Stimulated activated CD4-positive, alpha-beta T cell treated with anti-CD3 and anti-CD28 coated beads, TNF-alpha, amount 100 ng/mL, for 24 hours (primary cell): ENCODE data around the gene PIP4K2A.
"Not testable (repeated sequence)": the region's sequence is repeated elsewhere in the genome, so short reads cannot be mapped to it uniquely, and the experiment has no call there.

ENCODE experiments used
- DNase-seq, 3 experiments: peaks; one replicate each; pipeline ENCODE4 v3.0.0-alpha.2; 2020; ENCODE audit warnings: low read depth in 3 of 3

The PIP4K2A gene

DNA sequence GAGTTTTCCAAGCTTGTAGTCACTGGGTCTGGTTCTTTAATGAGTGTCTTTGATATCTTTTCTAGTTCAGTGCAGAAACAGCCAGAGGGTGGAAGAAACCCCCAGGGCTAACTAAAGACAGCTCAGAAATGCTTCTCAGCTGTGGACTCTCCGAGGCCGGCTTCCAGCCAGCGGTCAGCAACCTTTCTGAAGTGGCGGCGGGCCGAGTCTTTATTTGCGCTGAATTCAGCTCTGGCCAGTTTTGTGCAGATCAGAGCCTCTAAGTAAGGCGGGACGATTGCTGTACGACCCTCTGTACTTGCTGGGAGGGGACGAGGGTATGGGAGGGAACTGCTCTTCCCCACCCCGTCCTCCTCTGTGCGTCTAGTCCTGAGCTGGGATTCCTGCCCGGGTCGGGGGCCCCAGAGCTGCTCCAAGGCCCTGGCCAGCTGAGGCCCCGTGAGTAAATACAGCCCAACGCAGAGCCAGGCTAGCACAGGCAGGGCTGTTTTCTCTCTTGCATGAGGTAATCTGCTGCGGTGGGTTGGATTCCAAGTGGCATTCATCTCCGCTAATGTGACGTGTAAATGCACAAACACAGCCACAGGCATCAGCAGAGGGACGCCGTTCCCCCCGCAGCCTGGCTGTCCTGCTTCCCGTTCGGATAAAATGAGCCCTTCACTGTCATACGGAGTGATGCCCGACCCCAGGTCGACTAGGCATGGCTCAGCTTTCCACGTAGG, 159.8 kb downstream of the PIP4K2A start:
- no peak for DNase-seq

DNA sequence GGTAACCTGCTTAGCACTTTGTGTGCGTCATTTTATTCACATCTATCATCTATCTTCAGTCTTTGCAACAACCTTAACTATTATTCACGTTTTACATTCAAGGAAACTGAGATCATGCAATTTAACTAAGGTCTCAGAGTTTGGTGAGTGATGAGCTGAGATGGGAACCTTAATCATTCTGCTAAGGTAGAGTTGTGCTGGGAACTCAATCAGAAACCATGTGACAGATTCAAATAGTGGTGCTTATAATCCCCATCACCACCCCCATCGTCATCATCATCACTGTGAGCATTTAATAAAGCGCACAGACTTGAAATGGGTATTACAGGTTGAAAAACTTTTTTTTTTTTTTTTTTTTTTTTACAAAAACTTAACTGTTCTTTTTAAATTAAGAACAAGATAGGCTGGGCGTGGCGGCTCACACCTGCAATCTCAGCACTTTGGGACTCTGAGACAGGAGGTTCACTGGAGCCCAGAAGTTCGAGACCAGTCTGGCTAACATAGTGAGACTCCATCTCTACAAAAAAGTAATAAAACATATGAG, 160.9 kb downstream of the PIP4K2A start:
- no peak for DNase-seq

DNA sequence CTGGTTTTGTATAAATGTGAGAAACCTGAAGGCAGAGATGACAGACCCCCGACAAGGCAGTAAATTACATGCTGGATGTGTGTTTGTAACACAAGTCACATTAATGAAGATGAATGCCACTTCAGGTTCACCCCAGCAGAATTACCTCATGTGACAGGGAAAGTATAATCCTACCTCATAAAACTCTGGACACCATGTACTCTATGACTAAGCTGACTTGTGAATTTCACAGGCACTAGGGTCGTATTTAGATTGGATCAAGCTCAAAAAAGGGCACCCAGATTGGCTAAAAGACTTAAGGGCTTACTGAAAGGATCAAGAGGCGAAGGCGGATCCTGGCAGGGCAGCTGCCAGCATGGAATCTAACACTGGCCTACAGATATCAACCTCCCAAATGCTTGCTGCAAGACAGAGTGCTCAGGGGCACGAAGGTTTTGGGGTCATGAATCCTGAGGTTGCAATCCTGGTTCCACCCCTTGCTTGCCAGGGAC, 161.4 kb downstream of the PIP4K2A start:
- DNase-seq: no peak

DNA sequence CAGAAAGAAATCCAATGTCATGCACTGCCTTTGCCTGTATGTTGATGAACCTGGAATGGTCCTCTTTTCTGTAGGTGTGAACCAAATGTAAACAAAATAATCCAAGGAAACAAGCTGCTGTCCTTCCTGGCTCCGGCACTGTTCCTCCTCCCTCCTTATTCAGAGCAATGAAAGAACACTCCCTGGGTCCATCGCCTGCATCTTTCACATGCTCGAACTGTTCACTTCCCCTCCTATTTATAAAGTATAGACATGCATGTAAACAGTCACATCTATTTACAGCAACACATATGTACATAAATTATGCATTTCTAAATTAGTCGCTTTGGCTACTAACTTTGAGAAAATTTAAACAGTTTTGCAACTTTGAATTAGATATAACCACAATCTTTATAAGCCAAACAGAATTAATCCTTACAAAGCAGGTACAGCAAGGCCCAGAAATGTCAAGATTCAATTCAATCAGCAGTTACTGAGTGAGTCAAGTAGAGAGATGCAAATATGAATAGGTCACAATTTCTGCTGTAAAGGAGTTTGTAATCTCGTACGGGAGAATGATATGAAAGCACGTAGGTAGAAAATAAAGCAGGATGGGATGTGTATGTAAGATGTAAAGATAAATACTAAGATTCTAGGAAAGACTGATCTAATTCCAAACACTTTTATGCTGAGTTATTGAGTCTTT, 162.6 kb downstream of the PIP4K2A start:
- no peak for DNase-seq

DNA sequence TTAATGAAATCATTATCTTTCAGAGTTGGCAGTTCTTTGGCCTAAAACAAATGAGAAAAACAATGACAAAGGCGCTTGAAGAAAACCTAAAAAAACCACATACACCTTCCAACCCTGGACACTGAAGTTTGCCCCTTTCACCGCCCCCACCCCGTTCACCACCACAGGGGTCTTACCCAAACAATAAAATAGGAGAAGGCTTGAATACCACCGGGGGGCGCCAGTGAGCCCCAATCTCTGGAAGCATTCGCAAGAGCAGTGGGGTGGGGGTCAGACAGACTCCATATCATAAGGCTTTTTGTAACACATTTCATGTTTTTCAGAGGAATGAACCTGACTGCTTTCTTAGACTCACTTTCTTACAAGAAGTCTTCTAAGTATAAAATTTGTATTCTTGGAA, 163.6 kb downstream of the PIP4K2A start:
- DNase-seq: peak; percentile 22 to 59 (median 34)

DNA sequence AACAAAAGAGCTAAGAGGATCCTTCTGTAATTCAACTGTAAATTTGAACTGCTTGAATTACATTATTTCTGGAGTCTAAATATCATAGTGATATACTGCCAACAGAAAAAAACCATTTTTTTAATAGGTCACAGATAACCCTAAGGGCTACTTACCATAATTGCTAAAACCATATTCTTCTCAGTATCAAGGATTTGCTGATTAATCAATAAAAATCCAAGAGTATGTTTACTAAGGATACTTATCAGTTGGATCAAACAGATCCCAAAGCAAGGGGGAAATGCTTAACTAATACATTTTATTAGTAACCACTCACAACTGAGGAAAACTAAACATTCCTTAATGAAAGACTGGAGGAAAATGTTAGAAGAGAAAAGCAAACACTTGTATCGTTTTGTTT, 166.0 kb downstream of the PIP4K2A start:
- DNase-seq: no peak

DNA sequence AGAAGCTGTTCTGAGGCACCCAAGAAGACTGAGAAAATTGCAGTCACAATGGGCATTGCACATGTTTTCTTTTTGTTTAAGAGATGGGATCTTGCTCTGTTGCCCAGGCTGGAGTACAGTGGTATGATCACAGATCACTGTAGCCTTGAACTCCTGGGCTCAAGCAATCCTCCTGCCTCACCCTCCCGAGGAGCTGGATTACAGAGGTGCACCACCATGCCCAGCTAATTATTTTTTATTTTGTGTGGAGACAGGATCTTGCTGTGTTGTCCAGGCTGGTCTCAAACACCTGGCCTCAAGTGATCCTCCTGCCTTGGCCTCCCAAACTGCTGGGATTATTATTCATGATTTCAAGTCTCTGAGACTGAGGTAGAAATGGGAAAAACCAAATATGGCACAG, 168.7 kb downstream of the PIP4K2A start:
- no peak for DNase-seq

DNA sequence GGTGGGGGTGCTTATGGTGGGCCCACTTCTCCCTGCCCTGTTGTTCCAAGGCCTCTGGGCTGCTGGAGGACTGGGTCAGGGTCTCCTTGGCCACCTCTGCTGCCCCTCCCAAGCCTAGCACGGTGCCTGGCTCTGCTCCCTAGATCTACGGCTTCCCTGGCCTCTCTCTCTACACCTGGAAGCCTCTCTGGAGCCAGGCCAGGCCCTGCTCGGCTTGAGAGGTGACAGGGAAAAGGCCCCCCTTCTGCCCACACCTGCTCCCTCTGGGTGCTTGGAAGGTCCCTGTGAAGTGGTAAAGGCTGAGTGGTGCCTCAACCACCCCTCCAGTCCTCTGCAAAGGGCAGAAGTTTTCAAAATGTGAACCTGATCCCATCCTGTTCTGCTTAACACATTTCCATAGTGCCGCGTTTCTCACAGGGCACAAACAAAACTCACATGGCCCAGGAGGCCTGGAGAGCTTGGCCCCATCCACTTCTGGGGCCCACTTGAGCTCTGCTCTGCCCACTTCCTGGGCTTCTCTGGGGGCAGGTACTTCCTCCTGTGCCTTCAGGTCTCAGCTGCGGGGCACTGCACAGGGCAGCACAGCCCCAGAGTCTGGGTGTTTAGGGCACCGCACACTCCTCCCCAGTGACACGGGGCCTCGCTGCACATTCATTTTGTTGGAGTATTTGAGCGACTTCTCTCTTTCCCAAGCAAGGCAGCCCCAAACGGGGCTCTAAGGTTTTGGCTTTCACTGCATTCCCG, 169.9 kb downstream of the PIP4K2A start:
- no peak for DNase-seq

DNA sequence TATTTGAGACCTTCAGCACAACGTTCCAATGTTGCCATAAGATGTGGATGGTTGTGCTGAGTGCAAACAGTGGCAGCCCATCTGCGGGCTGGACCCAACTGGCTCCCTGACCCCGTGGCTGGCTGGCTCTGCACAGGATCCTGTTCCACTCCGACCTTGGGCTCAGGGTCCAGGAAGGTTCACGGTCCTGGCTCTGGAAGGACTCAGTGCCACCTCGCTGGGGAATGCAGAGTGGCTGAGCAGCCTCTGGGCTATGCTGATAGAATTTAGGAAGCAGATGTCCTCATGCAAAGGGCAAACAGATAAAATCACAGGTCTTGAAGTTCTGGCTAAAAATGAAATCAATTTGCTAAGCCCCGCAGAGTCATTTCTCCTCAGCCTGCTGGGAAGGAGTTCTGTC, 171.6 kb downstream of the PIP4K2A start:
- DNase-seq: no peak

DNA sequence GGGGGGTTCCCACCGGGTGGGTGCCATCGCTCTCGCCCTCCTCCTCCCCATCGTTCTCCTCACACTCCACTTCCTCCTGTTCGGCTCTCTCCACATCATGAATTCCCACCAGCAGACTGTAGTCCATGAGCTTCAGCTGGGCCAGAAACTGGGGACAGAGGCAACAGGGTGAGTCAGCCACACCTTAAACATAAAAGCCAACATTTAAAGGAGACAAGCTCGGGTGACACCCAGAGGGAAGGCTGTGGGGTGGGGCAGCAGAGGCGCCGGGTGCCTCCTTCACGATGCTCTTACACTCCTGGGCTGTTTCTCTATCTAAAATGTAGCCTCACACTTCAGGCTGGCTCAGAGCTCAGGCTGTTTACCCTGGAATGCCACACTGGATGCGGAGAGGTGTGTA, 172.5 kb downstream of the PIP4K2A start:
- no peak for DNase-seq

DNA sequence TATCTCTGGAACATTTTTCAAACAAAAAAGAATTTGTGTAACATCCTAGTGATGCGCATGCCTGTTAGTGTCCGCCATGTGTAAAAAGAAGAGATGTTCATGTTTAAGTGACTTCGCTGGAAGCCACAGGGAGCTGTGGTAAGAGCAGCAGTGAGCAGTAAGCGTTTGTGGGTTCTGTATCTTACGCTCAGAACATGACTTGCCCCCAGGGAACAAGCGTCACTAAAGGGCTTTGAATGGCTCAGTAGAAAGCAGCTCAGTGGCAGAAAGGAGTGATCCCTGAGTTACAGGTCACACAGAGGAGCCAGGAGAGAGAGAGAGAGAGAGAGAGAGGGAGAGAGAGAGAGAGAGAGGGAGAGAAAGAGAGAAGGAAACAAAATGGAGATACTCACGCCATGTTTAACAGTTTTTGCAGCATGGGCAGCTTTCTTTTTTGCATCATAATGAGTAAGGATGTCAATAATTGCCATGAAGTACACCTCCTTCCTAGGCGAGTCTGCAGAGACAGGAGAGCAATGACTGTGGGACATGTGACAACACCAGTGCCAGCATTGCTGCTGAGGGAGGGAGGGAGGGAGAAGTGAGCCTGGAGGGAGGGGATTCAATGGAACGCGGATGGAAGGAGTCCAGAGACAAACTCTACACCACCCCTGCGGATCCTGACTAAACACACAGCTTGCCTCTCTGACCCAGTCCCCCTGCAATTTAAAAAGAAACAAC, 174.6 kb downstream of the PIP4K2A start:
- no peak for DNase-seq

DNA sequence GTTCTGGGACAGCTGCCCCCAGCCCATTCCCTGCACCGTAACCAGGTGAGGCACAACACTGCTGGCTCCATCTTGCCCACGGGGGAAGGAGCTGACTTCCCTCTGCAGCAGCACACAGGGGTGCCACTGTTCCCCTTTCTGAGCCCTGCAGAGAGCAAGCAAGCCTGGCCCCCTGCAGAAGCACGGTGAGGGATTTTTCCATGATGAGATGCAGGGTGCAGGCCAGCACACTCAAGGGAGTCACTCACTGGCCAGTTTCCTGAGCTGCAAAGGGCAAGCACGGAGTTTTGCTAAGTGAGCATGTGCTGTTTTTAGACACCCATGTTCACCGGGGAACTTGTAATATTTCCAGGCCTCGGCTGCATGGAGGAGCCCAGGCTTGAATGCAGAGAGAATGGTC, 176.6 kb downstream of the PIP4K2A start:
- DNase-seq: no peak

DNA sequence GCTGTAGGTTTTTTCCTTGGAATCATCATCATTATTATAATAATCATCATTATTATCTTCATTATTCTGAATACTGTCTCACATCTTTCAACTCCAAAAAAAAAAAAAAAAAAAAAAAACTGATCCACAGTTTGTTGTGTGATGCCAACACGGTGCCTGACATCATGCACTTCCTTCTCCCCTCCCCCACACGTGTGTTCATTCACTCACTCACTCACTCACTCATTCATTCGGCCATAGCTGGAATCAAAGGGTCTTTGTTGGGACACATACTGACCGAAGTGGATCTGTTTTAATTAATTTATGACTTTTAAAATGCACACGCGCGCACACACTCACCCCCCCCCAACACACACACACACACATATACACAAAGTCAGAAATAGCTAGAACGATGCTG, 177.8 kb downstream of the PIP4K2A start:
- no peak for DNase-seq

DNA sequence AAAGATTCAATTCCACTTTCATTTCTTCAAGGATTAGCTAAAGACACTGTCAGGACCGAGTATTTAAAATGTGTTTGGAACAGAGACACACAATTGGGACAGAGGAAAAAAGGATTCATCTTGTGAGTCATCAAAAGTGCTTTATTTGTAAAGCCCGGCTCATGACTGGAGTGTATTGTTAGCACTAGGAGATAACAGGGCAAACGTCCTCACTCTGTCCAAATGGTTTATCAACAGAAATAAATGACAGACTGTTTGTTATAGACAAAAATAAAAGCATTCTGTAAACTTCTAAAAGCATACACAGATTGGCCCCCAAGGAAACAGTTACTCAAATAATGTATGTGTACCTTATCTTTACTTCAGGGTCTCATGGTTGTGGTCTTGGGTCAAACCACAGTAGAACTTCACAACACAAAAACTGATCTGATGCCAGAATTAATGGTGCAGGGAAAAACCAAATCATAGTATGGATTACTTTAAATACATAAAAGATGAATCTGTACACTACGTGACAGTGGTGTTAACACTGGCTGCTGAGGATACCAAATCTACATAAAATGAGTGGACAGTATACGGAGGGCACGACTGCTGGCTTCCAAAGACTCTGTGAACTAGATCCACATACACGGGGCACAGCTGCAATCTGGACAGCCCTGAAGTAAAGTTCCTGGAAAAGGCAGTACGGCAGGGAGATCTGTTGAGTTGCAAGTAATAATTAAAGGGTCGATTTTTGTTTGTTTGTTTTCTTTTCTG, 179.4 kb downstream of the PIP4K2A start:
- DNase-seq: no peak

DNA sequence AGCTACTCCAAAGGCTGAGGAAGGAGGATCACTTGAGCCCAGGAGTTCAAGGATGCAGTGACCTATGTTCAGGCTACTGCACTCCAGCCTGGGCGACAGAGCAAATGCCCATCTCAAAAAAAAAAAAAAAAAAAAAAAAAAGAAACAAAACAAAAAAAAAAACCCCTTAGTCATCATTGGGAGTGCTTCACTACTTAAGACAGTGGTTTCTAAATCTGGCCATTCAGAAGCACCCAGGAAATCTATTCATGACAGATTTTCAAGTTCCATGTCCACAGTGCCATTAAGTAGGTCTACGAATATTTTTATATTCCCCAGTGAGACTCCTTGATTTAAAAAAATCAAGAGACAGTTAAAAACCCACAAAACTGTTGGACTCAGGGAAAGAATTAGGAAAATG, 182.9 kb downstream of the PIP4K2A start:
- DNase-seq: no peak

DNA sequence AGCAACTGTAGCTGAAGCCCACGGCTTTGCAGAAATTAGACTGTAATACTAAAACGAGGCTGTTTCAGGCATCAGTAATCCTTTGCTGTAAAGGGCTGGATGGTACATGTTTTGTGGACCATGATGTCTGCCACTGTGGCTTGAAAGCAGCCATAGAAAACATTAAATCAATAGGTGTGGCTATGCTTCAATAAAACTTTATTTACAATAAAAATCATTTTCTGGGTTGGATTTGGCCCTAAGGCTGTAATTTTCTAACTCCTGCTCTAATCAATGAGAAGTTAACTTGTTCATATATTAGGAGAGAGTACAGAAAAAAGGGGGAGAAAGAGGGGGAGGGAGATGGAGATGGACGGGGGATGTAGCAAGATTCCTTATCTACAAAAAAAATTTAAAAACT, 183.4 kb downstream of the PIP4K2A start:
- DNase-seq: no peak

DNA sequence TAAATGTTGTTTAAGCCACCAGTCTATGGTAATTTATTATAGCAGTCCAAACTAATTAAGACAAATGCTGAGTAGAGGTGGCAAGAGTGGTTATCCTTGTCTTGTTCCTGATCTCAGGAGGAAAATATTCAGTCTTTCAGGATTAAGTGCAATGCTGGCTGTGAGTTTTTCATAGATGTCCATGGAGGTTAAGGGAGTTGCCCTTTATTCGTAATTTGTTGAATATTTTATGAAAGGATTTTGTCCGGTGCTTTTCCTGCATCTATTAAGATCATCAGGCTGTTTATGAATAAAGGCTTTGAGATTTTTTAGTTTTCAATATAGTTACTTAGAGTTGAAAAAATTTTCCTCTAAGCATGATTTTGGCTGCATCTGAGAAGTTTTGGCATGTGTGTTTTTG, 186.9 kb downstream of the PIP4K2A start:
- DNase-seq: no peak

DNA sequence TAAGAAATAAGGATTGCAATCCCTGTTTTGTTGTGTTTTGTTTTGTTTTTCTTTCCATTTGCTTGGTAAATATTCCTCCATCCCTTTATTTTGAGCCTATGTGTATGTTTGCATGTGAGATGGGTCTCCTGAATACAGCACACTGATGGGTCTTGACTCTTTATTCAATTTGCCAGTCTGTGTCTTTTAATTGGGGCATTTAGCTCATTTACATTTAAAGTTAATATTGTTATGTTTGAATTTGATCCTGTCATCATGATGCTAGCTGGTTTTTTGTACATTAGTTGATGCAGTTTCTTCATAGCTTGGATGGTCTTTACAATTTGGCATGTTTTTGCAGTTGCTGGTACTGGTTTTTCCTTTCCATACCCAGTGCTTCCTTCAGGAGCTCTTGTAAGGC, 190.0 kb downstream of the PIP4K2A start:
- DNase-seq: not testable (repeated sequence)

DNA sequence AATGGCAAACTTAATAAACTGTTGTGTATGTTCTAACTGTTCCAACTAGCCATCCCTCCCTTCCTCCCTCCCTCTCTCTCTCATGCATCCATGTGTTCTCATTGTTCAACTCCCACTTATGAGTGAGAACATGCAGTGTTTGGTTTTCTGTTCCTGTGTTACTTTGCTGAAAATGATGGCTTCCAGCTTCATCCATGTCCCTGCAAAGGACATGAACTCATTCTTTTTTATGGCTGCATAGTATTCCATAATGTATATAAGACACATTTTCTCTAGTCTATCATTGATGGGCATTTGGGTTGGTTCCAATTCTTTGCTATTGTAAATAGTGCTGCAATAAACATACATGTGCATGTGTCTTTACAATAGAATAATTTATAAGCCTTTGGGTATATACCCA, 193.7 kb downstream of the PIP4K2A start:
- DNase-seq: not testable (repeated sequence)

DNA sequence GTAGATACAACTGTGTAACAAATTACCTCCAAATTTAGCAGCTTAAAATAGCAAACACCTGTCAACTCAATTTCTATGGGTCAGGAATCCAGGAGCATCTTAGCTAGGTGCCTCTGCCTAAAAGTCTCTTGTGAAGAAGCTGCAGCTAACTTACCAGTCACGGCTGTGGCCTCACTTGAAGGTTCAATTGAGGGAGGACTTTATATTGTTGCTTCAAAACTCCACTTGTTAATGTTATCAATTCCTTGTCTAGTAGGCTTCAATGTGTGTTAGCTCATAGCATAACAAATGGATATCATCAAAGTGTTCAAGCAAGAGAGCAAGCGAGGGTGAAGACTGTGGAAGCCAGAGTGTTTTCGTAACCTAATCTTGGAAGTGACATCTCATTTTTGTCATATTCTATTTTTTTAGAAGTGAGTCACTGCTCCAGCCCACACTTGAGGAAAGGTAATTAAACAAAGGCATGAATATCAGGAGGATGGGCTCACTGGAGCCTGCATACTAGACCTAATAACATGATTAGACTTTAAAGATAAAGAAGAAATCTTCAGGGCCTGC, 196.1 kb downstream of the PIP4K2A start:
- no peak for DNase-seq

DNA sequence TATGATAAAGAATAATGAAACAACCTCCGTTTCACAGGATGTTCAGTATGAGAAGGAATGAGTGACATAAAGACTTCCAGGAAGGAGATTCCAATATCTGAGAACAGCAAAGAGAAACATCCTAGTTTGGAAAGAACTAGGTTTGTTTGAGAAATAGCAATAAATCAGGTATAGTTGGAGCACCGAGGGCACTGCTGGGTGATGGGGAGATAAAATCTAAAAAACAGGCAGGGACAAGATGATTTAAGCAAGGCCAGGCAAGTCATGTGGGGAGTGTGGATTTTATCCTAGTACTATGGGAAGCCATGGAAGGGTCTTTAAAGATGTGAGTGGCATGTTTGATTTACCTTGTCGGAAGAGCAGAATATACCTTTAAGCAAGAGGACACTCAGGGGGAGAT, 199.4 kb downstream of the PIP4K2A start:
- DNase-seq: no peak
